CD4-positive, alpha-beta T cell treated with Interferon gamma for 1 hour (primary cell): ENCODE results near the gene KTI12.
A peak's percentile ranks its signal among the peaks of the same experiment; 100 is the strongest.
"Not testable (repeated sequence)": the region's sequence is repeated elsewhere in the genome, so short reads cannot be mapped to it uniquely, and the experiment has no call there.

Source experiments
- DNase-seq: peaks from one replicate; pipeline ENCODE4 v3.0.0-alpha.2; 2020

Gene KTI12, protein sequence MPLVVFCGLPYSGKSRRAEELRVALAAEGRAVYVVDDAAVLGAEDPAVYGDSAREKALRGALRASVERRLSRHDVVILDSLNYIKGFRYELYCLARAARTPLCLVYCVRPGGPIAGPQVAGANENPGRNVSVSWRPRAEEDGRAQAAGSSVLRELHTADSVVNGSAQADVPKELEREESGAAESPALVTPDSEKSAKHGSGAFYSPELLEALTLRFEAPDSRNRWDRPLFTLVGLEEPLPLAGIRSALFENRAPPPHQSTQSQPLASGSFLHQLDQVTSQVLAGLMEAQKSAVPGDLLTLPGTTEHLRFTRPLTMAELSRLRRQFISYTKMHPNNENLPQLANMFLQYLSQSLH

DNA sequence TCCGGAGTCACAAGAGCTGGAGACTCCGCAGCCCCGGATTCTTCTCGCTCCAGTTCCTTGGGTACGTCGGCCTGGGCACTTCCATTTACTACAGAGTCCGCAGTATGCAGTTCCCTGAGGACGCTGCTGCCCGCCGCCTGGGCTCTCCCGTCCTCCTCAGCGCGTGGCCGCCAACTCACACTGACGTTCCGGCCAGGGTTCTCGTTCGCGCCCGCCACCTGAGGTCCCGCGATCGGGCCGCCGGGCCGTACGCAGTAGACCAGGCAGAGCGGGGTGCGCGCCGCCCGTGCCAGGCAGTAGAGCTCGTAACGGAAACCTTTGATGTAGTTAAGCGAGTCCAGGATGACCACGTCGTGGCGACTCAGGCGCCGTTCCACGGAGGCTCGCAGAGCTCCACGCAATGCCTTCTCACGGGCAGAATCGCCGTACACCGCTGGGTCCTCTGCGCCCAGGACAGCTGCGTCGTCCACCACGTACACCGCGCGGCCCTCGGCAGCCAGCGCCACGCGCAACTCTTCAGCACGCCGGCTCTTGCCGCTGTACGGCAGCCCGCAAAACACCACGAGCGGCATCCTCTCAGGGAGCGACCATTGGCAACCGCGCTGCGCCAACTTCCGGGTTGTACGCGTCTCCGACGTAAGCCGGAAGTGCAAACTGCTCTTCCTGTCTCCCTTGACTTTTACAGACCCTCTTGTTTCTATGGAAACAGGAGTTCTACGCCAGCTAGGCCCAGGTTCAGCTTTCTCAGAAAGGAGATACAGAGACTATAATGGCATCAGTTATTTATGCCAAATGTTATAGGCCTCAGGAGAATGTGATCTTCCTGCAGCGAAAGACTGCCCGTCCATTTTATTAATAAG is at the start of gene KTI12:
TSS of gene KTI12 (minus strand) at position 621 of the 860 bp plus-strand sequence. CDS start at position 572, 49 bp downstream.
- peak; percentile 90 for DNase-seq

DNA sequence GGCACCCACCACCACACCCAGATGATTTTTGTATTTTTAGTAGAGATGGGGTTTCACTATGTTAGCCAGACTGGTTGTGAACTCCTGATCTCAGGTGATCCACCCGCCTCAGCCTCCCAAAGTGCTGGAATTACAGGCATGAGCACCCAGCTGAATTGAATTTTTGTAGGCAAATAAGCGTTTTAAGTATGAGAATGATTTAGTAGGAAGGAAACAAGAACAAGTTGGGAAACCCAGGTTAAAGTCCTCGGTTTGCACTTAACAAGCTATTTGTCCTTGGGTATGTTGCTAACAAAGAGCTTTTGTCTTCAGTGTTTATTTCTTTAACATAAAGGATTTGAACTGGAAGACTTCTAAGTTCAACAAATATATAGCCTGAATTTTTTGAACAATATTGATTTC is 46.4 kb upstream of the KTI12 start:
- no peak for DNase-seq

DNA sequence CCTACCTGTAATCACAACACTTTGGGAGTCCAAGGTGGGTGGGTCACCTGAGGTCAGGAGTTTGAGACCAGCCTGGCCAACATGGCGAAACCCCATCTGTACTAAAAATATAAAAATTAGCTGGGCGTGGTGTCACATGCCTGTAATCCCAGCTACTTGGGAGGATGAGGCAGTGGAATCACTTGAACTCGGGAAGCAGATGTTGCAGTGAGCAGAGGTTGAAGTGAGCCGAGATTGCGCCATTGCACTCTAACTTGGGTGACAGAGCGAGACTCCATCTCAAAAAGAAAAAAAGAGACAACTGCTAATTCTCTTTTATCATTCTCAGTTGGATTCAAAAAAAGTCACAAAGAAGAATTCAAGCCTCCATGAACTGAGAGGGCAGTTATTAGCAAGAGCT is 43.7 kb upstream of the KTI12 start:
- DNase-seq, result not testable (repeated sequence)

DNA sequence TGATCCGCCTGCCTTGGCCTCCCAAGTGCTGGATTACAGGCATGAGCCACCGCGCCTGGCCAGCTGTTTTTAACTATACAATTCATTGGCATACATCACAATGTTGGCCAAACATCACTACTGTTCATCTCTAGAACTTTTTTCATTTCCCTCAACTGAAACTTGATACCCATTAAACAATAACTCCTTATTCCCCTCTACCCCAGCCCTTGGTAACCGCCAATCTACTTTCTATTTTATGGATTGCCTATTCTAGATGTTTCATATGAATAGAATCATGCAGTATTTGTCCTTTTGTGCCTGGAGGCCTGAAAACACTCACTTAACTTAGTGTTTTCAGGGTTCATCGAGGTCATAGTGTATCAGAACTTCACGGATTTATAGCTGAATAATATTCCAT is 38.7 kb upstream of the KTI12 start:
- no peak for DNase-seq

GRCh38 chr1:52070704-52071103 is 37.1 kb upstream of the KTI12 start:
- no peak for DNase-seq

DNA sequence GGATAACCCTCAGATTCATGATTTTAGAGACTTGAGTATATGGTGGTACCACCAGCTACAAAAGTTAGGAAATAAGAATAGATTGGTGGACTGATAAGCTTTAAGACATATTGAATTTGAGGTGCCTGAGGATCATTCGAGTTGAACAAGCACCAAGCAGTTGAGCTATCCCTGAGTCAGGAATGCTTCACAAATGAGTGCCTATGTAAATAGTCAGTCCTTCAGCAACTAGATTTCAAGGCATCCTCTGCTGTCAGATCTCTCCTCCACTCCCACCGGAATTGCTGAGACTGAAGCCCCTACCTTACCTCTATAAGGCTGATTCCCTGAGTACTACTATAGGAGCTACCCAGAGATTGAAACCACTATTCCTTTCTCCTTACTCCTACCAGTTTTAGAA is 29.6 kb upstream of the KTI12 start:
- no peak for DNase-seq

- DNase-seq, result no peak
These were observed 27.2 kb upstream of the KTI12 start for GRCh38 chr1:52060822-52061221.

GRCh38 chr1:52059888-52060287 is 26.3 kb upstream of the KTI12 start:
- no peak for DNase-seq

- no peak for DNase-seq
These were observed 25.7 kb upstream of the KTI12 start for GRCh38 chr1:52059321-52059720.

- DNase-seq, result no peak
These were observed 24.3 kb upstream of the KTI12 start for GRCh38 chr1:52057876-52058415.

DNA sequence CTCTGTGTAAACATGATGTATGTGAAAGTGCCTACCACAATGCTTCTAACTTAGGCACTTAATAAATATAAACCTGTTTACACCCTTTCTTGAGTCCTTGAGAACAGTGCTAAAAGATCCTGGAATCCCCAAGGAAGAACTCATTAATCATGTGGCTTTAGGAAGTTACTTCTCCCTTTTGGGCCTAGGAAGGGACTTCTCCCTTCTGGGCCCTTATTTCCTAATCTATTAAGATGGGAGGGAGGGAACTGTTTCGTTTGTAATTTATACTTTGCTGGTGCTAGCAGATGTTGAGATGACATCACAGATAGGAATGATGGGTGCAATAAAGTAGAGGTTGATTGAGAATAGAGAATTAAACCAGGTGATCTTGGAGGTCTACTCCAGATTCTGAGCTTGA is 23.6 kb upstream of the KTI12 start:
- DNase-seq, result no peak

DNA sequence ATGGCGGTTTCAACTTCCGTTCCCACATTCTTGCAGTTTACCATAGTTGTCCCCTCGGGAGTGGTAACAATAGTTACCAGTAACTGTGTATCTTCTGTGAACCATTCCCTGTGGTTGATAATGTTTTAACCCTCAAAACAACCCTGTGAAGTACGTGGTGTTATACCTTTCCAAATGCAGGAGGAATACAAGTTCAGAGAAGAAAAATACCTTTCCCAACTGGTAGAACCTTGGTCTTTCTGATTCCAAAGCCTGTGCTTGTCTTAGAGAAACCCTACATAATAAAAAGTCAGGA is 23.3 kb upstream of the KTI12 start:
- DNase-seq, result no peak

DNA sequence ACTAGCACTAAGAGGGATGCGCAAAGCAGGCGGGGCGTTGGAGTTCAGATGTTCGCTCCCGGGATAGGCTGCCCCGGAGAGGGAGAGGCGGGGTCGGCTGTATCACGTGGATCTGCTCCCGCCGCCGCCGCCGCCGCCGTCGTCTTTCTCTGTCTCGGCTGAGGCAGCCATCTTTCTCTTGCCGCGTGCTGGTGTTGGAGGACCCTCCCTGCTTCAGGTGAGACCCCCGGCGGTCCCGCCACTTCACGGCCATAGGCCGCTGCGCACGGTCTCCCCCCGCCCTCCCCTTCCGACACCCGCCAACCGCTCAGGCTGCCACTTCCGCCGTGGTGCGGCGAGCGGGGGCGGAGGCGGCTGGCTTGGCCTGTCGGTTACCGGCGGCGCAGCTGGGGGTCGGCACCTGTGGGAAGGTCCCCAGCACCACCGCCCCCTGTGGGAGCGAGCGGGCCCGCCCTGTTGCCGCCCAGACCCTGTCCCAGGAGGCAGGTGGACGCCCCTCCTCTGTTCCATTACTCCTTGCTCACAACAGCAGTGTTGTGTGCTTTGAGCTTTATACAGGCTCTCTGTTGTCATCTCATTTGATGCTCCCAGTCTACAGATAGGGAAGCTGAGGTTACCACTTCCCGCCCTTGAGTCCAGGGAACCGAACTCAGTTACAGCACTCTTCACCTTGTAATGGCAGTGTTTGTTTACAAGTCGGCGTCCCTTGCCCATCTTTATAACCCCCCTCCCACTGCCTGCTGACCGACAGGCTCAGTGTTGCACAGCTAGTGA is 22.7 kb upstream of the KTI12 start, which contains the start of gene BTF3L4:
TSS of gene BTF3L4 (plus strand) at position 133 of the 774 bp plus-strand sequence. CDS start 3,553 bp downstream, outside the sequence.
- DNase-seq, result peak; percentile 90

- DNase-seq, result no peak
These were observed 22.2 kb upstream of the KTI12 start for GRCh38 chr1:52055866-52056162.

- DNase-seq, result peak; percentile 52
These were observed 21.7 kb upstream of the KTI12 start, which contains the start of gene TXNDC12 for GRCh38 chr1:52055066-52055865. Gene TXNDC12 (minus strand): TSS chr1:52055191. CDS start chr1:52055096, 95 bp downstream.

DNA sequence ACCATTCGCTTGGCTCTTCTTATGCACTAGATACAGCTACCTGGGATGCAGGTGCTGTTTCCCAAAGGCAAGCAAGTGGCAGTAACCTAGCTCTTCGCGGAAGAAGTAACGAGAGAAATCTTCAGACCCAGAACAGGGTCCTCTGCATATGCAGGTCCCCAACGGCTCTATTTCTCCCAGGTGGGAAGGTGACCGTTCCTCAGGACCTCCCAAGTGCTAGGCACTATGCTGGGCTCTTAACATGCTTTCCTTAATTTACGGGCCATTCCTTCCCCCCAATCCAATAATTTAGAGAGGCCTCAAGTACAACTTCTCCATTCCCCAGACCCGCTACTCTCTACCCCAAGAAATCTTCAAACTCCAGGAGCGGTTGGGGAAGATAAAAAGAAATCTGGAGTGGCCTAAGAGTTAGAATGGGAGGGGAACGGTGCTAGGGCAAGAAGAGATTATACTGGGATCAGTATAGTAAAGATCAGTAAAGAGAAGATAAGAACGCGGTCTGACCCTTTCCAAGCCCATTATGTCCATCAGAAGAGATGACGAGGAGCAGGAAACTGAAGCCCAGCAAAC is 21.0 kb upstream of the KTI12 start:
- DNase-seq, result no peak

DNA sequence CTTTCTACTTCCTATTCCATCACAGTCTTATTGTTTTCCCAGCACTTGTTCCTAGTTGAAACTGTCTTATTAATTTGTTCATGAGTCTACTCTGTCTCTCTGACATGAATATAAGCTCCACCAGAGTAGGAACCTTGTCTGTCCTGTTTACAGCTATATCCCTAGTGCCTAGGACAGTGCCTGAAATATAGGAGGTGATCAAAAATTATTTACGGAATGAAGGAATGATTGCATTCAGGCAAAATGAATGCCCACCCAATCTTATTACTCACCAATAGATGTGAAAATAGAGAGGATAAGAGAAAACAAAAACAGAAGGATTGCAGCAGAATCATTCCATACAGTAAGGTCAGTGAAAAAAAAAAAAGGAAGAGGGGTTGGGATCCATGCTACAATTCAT is 20.3 kb upstream of the KTI12 start:
- DNase-seq, result no peak

DNA sequence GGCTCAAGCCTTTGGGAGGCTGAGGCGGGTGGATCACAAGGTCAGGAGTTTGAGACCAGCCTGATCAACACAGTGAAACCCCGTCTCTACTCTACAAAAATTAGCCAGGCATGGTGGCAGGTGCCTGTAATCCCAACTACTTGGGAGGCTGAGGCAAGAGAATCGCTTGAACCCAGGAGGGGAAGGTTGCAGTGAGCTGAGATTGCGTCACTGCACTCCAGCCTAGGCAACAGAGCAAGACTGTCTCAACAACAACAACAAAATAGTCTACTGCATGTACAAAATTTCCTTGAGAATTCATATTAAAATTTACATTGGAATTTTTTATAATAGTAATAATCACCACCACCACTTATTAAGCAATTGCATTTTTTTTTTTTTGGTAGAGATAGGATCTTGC is 15.7 kb upstream of the KTI12 start:
- not testable (repeated sequence) for DNase-seq

DNA sequence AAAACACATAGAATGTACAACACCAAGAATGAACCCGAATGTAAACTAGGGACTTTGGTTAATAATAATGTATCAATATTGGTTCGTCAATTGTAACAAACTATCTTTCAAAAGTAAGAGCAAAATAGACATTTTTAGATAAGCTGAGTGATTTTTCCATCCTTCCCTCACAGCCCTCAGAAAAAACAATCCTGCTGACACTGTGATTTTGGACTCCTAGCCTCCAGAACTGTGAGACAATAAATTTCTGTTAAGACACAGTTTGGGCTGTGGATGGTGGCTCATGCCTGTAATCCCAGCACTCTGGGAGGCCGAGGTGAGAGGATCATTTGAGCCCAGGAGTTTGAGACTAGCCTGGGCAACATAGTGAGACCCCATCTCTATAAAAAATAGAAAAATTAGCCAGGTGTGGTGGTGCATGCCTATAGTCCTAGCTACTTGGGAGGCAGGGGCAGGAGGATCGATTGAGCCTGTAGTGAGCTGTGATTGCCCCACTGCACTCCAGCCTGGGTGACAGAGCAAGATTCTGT is 12.1 kb upstream of the KTI12 start:
- DNase-seq, result not testable (repeated sequence)

DNA sequence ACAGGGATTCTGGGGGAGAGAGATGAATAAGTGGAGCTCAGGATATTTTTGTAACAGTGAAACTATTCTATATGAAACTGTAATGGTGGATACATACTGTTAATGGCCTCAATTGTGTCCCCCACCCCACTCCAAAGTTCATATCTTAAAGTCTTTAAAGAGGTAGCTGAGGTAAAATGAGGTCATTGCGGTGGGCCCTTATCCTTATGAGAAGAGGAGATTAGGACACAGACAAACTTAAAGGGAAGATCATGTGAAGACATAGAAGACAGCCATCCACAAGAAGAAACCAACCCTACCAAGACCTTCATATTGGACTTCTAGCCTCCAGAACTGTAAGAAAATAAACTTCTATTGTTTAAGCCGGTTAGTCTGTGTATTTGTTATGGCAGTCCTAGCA is 11.6 kb upstream of the KTI12 start:
- no peak for DNase-seq

DNA sequence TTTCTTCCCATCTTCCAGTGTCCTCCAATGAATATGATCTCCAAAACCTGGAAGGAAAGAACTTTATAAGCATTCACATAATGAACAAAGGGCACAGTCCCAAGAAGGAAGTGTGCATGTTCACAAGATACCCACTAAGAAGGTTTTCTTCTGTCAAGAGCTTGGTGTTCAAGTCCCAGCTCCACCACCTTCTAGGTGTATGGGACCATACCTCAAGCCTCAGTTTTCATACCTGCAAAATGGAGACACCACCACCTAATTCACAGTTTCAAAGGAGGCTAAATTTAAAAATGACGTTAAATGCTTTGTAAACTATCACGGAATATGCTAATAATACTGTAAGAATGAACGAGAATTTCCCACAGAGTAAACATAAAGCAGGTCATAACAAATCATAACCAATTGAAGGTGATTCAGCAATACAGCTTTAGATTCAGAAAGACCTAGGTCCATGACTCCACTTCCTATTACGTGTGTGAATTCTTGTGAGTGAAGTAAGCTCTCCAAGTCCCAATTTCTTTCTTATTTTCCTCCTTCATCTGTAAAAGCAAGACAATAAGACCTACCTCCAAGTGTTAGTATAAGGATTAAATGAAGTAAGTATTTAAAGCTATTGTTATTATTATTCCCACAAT is 8.1 kb upstream of the KTI12 start:
- no peak for DNase-seq
